A549 treated with AZD9567 at 1 μM for 4 hours (cell line): Measurements from ENCODE around the gene NALF2. TPM values are rescaled to one million over a fixed set of nuclear protein-coding genes. Genes with fewer than 3 reads are reported as not detected.

Experiments
- total RNA-seq: library from RNA; stranded (reverse); fragments of 200-300 nt; extraction: Qiagen RNA extraction; gene quantifications from 5 replicates; pipeline ENCODE4 v1.2.3, GENCODE V29; 2022; ENCODE audit not compliant: insufficient read depth

Gene NALF2
- 5.6 to 7.1 TPM (median 5.8 TPM) in 5 replicates for total RNA-seq

GRCh38 chrX:69503782-69504625 lies at the start of gene NALF2:
Gene NALF2, plus strand, starts transcription at chrX:69504326. Its CDS starts 957 bp downstream, at chrX:69505283.

Other genes with a start within 250 kb of the NALF2 start
- 0.38 to 1.2 TPM (median 0.54 TPM) in 5 replicates for gene EDA, start 111.8 kb downstream of the NALF2 start, total RNA-seq